ENCODE data around the gene SWI5. TPM values are rescaled to one million over a fixed set of nuclear protein-coding genes. Genes with fewer than 3 reads are reported as not detected.

The SWI5 gene
- total and polyA plus RNA-seq, 7 donors: 18.0 to 35.7 (median 24.1) TPM

DNA sequence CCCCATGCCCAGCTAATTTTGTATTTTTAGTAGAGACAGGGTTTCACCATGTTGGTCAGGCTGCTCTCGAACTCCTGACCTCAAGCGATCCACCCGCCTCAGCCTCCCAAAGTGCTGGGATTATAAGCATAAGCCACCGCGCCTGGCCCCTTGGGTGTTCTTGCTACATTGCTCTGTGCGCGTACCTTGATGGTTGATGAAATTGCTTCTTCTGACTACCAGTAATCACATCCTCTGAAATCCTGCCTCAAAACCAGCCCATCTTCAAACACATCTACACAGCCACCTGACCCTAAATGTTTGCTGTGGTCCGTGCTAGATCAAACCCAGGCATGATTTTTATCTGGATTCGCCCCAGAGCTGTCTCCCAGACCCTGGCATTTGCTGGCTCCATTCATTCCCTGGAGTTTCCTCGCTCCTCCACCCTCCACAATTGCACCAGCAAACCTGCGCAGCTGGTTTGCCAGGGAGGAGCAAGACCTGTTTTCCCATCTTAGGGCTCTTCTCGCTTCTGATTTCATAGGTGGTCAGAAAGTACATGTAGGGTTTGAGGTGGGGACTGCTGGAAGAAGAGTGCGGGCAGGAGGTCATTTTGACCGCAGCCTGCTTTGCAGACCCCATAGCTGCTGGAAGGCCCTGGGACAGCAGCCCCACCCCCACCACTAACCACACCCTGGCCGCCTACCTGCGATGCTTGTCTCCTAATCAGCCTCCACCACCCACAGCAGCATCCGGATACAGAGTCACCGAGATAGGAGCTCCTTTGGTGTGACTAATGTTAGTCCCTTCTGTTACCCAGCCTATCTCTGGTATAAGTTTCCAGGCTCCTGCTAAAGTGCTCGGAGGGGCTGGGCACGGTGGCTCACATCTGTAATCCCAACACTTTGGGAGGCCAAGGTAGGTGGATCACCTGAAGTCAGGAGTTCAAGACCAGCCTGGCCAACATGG, 22.7 kb downstream of the SWI5 start:
- H3K9me3 ChIP-seq: no peaks in the 10 kb centered on the region
- TF ChIP-seq, protein P1, sequence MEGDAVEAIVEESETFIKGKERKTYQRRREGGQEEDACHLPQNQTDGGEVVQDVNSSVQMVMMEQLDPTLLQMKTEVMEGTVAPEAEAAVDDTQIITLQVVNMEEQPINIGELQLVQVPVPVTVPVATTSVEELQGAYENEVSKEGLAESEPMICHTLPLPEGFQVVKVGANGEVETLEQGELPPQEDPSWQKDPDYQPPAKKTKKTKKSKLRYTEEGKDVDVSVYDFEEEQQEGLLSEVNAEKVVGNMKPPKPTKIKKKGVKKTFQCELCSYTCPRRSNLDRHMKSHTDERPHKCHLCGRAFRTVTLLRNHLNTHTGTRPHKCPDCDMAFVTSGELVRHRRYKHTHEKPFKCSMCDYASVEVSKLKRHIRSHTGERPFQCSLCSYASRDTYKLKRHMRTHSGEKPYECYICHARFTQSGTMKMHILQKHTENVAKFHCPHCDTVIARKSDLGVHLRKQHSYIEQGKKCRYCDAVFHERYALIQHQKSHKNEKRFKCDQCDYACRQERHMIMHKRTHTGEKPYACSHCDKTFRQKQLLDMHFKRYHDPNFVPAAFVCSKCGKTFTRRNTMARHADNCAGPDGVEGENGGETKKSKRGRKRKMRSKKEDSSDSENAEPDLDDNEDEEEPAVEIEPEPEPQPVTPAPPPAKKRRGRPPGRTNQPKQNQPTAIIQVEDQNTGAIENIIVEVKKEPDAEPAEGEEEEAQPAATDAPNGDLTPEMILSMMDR (IDR thresholded peaks at IDR 0.05): no peak
- no peak for TF ChIP-seq POLR2A (IDR thresholded peaks at IDR 0.05)
- no peak for TF ChIP-seq EP300 (IDR thresholded peaks at IDR 0.05)
- TF ChIP-seq POLR2AphosphoS5 (IDR thresholded peaks at IDR 0.05): no peak
- no peak overlapping the region for H3K4me3 ChIP-seq
- intact Hi-C loops (cut with DNase I): no loop called here
- H3K36me3 ChIP-seq: no peaks in the 10 kb centered on the region
- H3K27ac ChIP-seq: no peak overlapping the region
- WGBS, 2 donors: 44 to 79% methylated on average over 20 of the region's 20 CpGs
- H3K4me1 ChIP-seq: no peaks in the 10 kb centered on the region
- H3K27me3 ChIP-seq: no peaks in the 10 kb centered on the region
- DNase-seq: no peak

DNA sequence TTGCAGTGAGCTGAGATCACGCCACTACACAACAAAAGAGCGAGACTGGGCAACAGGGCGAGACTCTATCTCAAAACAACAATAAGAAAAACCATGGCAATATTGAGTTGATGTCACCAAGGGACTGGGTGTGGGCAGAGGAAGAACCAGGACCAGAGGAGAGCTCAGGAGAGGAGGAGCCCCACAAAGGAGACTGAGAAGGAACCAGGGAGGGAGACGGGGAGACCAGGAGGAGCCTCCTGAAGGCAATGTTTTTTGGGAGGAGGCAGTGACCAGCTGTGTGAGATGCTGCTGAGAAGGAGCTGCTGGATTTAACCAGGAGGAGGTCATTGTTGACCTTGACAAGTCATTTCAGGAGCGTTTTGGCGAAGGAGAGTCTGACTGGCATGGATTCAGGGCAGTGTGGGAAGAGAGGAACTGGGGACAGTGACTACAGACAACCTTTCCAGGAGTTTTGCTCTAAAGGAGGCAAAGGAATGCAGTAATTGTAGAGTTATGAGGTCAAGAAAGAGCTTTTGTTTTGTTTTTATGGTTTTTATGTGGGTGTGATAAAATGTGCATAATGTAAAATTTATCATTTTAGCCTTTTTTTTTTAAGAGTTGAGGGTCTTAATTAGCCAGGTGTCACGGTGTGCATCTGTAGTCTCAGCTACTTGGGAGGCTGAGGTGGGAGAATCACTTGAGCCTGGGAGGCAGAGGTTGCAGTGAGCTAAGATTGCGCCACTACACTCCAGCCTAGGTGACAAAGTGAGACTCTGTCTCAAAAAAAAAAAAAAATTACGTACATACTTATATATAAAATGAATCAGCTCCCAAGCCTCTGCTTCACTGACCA, 28.3 kb downstream of the SWI5 start:
- no peaks in the 10 kb centered on the region for H3K4me1 ChIP-seq
- DNase-seq: no peak
- no peak overlapping the region for H3K4me3 ChIP-seq
- no peaks in the 10 kb centered on the region for H3K9me3 ChIP-seq
- no peak overlapping the region for H3K27ac ChIP-seq
- H3K36me3 ChIP-seq: peaks cover 0 to 13% (median 4%) of the 10 kb centered on the region in 4 donors
- no peaks in the 10 kb centered on the region for H3K27me3 ChIP-seq
- intact Hi-C loops (cut with DNase I): no loop called here
- TF ChIP-seq POLR2AphosphoS5 (IDR thresholded peaks at IDR 0.05) (no peak), POLR2A (IDR thresholded peaks at IDR 0.05) (no peak), EP300 (IDR thresholded peaks at IDR 0.05) (no peak)
- TF ChIP-seq, protein P1 (IDR thresholded peaks at IDR 0.05): no peak
- WGBS, 2 donors: 82 to 86% methylated on average over 9 of the region's 9 CpGs

DNA sequence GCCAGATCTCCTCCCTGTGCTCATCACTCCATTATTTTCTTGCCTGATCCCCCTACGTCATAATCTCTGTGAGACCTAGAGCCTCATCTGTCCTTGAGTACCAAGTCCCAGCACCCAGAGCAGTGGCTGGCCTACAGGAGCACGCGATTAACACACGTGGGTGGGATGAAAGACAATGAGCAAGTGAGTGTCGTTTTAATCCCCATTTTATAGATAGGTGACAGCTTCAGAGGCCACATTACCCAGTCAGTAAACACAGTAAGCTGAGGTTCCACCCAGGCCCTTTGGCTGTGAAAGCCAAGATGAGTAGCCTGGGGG, 28.9 kb downstream of the SWI5 start:
- TF ChIP-seq, protein P1 (IDR thresholded peaks at IDR 0.05): no peak
- TF ChIP-seq EP300 (IDR thresholded peaks at IDR 0.05): no peak
- TF ChIP-seq POLR2A (IDR thresholded peaks at IDR 0.05): no peak
- TF ChIP-seq POLR2AphosphoS5 (IDR thresholded peaks at IDR 0.05): no peak
- no peak overlapping the region for H3K27ac ChIP-seq
- DNase-seq: no peak
- WGBS, 2 donors: 52 to 72% methylated on average over 5 of the region's 5 CpGs
- no peaks in the 10 kb centered on the region for H3K27me3 ChIP-seq
- peaks cover 0 to 18% (median 9%) of the 10 kb centered on the region in 4 donors for H3K36me3 ChIP-seq
- intact Hi-C loops (cut with DNase I): no loop called here
- H3K4me1 ChIP-seq: no peaks in the 10 kb centered on the region
- H3K4me3 ChIP-seq: no peak overlapping the region
- H3K9me3 ChIP-seq: no peaks in the 10 kb centered on the region

DNA sequence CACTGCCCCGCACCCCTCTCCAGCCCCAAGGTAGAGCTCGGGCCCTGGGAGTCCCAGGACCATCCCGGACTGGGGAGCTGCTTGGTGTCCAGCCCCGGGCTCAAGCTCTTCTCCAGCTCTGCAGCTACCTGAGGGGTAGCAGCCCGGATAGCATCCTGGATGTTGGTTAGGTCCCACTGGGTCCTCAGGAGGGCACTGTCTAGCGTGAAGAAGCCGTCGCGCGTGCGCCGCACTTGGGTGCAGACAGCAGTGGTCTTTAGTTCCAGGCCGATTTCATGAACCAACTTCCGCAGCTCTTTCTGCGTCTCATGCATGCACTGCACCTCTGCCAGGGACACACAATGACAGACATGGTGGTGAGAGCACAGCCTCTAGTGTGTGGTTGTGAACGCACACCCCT, 33.5 kb downstream of the SWI5 start:
- H3K4me1 ChIP-seq: no peaks in the 10 kb centered on the region
- no peaks in the 10 kb centered on the region for H3K9me3 ChIP-seq
- no peak overlapping the region for H3K27ac ChIP-seq
- no peak for DNase-seq
- H3K27me3 ChIP-seq: no peaks in the 10 kb centered on the region
- peaks cover 5 to 59% (median 29%) of the 10 kb centered on the region in 4 donors for H3K36me3 ChIP-seq
- no peak overlapping the region for H3K4me3 ChIP-seq
- intact Hi-C loops (cut with DNase I): no loop called here
- no peak for TF ChIP-seq POLR2A (IDR thresholded peaks at IDR 0.05)
- TF ChIP-seq, protein P1 (IDR thresholded peaks at IDR 0.05): no peak
- no peak for TF ChIP-seq EP300 (IDR thresholded peaks at IDR 0.05)
- no peak for TF ChIP-seq POLR2AphosphoS5 (IDR thresholded peaks at IDR 0.05)
- WGBS, 2 donors: 97% methylated on average over 16 of the region's 16 CpGs
